GM10266 (cell line): ENCODE data around the gene ANKRD23.

Experiments used
- DNase-seq: peaks from one replicate; pipeline ENCODE4 v3.0.0; 2012; ENCODE audit errors: extremely low spot score
- TF ChIP-seq, protein P1 (sequence below): IDR thresholded peaks from 2 replicates; pipeline ENCODE4 v1.5.1; 2012; ENCODE audit warnings: mild to moderate bottlenecking, low read depth; ENCODE audit not compliant: control insufficient read depth, insufficient read depth; ENCODE audit errors: missing control alignments

The ANKRD23 gene

DNA sequence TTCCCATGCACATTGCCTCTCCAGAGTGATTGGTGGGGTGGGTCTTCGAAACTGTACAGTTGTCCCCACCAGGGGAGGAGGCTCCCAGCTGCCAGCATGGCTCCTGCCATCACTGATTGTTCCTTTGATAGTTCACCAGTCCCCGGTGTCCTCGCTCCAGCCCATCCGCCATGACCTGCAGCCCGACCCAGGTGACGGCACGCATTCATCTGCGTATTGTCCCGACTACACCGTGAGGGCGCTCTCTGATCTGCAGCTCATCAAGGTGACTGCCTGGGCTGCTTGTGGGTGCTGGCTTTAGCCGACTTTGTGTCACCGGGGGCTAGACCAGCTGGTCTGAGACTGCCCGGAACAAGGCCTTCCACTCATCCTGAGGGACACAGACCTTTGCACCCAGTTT, 15.4 kb downstream of the ANKRD23 start:
- TF ChIP-seq, protein P1, sequence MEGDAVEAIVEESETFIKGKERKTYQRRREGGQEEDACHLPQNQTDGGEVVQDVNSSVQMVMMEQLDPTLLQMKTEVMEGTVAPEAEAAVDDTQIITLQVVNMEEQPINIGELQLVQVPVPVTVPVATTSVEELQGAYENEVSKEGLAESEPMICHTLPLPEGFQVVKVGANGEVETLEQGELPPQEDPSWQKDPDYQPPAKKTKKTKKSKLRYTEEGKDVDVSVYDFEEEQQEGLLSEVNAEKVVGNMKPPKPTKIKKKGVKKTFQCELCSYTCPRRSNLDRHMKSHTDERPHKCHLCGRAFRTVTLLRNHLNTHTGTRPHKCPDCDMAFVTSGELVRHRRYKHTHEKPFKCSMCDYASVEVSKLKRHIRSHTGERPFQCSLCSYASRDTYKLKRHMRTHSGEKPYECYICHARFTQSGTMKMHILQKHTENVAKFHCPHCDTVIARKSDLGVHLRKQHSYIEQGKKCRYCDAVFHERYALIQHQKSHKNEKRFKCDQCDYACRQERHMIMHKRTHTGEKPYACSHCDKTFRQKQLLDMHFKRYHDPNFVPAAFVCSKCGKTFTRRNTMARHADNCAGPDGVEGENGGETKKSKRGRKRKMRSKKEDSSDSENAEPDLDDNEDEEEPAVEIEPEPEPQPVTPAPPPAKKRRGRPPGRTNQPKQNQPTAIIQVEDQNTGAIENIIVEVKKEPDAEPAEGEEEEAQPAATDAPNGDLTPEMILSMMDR = no peak
- DNase-seq = no peak

GRCh38 chr2:96826546-96827278, 17.1 kb downstream of the ANKRD23 start:
- TF ChIP-seq, protein P1 = no peak
- no peak for DNase-seq

GRCh38 chr2:96825057-96825456, 18.8 kb downstream of the ANKRD23 start:
- TF ChIP-seq, protein P1 = no peak
- no peak for DNase-seq

- DNase-seq = no peak
Measured at GRCh38 chr2:96824079-96824870, 19.5 kb downstream of the ANKRD23 start.

GRCh38 chr2:96823198-96823597, 20.6 kb downstream of the ANKRD23 start:
- TF ChIP-seq, protein P1 = no peak
- no peak for DNase-seq

More at GRCh38 chr2:96824079-96824870, 19.5 kb downstream of the ANKRD23 start:
- TF ChIP-seq, protein P1 = no peak

DNA sequence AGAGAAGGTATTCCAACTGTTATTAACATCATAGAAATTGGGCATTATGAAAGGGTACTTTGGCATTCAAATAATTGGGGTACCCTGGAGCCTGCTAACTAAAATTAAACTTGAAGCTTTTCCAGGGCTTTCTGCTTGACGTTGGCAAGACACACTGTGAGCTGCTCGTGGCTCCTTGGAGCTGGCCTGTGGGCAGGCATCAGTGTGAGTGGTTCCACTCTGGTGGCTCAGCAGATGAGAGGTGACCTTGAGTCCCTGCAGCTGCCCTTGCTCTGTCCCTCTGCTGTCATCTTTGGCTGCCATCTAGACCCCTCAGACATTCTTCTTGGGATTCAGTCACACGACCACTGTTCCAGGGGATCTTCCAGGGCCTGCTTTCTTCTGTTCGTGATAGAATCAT, 21.0 kb downstream of the ANKRD23 start:
- no peak for DNase-seq

More for the DNA sequence above, 21.0 kb downstream of the ANKRD23 start:
- TF ChIP-seq, protein P1 = no peak
